ENCODE data around the gene SRPRB. TPM values are rescaled to one million over a fixed set of nuclear protein-coding genes. Genes with fewer than 3 reads are reported as not detected.

SRPRB gene
- total RNA-seq, 1 donor from 2014 or later: 30.2 TPM

DNA sequence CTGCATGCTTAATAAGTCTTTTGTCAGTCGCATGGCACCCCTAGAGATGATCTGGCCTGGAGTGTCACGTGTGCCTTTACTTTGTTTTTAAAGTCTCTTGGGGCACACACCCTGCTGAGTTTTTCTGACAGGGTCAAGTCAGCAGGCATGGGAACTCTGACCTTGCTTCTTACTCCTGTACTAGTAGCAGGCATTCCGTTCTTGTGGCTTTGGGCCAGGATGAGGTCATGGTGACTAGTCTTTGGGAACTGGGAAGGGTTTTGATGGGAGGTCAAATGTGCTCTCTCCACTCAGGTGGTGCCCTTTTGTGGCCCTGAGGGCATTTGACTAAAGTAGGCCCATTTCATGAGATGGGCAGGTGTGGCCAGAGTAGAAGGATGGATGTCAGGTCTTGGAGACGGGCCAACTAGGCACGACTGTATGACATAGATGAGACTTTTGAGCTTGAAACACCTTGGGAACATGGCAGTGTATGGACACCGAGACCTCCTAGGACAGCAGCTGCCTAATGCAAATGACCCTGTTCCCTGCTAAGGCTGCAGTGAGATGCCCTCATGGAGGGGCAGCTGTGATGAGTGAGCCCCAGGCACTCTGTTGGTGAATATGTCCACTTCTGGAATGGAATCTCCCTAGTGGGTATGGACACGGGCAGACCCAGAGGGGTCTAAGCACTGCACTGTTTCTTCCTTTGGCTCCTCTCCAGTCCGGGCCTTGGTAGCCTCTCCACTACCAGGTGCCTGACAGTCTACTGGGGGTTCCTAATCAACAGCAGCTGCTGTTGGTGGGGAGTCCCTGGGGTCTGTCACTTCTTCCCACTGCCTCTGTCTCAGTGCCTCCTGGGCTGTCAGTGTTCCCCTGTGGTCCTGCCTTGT lies 16.4 kb downstream of the SRPRB start:
- H3K9ac ChIP-seq: no peak overlapping the region
- Mint-ChIP-seq H3K4me1 (peaks cover 16% of the 10 kb centered on the region), H3K36me3 (peaks cover 46% of the 10 kb centered on the region), H3K9me3 (no peaks in the 10 kb centered on the region), H3K27me3 (ENCODE audit: insufficient read depth, low read depth) (no peaks in the 10 kb centered on the region), H3K4me3 (peak overlapping the region; percentile 16), H3K27ac (peak overlapping the region; percentile 83)
- H3K27ac ChIP-seq: no peak overlapping the region
- TF ChIP-seq, protein P1, sequence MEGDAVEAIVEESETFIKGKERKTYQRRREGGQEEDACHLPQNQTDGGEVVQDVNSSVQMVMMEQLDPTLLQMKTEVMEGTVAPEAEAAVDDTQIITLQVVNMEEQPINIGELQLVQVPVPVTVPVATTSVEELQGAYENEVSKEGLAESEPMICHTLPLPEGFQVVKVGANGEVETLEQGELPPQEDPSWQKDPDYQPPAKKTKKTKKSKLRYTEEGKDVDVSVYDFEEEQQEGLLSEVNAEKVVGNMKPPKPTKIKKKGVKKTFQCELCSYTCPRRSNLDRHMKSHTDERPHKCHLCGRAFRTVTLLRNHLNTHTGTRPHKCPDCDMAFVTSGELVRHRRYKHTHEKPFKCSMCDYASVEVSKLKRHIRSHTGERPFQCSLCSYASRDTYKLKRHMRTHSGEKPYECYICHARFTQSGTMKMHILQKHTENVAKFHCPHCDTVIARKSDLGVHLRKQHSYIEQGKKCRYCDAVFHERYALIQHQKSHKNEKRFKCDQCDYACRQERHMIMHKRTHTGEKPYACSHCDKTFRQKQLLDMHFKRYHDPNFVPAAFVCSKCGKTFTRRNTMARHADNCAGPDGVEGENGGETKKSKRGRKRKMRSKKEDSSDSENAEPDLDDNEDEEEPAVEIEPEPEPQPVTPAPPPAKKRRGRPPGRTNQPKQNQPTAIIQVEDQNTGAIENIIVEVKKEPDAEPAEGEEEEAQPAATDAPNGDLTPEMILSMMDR (IDR thresholded peaks at IDR 0.05): peak; percentile 34
- TF ChIP-seq EZH2phosphoT487 (IDR thresholded peaks at IDR 0.05): no peak
- peaks cover 7% of the 10 kb centered on the region for H3K36me3 ChIP-seq
- no peaks in the 10 kb centered on the region for H3K27me3 ChIP-seq
- no peaks in the 10 kb centered on the region for H3K4me1 ChIP-seq
- H3K4me2 ChIP-seq: no peak overlapping the region
- no peak overlapping the region for H2AFZ ChIP-seq (replicated peaks)
- no peaks in the 10 kb centered on the region for H3K9me3 ChIP-seq (ENCODE audit: low read depth)
- no peak overlapping the region for H3K4me3 ChIP-seq
- H3K79me2 ChIP-seq (ENCODE audit: low read depth): no peaks in the 10 kb centered on the region
- peaks cover 12% of the 10 kb centered on the region for H4K20me1 ChIP-seq (ENCODE audit: low read depth)
- DNase-seq (ENCODE audit: low spot score): peak; percentile 16
- peaks cover 7% of the 10 kb centered on the region for H3F3A ChIP-seq (ENCODE audit: low read depth)

- Mint-ChIP-seq H3K4me3 (no peak overlapping the region), H3K36me3 (peaks cover 42% of the 10 kb centered on the region), H3K27me3 (ENCODE audit: insufficient read depth, low read depth) (peaks cover 2% of the 10 kb centered on the region), H3K4me1 (peaks cover 16% of the 10 kb centered on the region), H3K27ac (no peak overlapping the region), H3K9me3 (no peaks in the 10 kb centered on the region)
- H3K36me3 ChIP-seq: no peaks in the 10 kb centered on the region
- DNase-seq (ENCODE audit: low spot score): no peak
- H3F3A ChIP-seq (ENCODE audit: low read depth): no peaks in the 10 kb centered on the region
- no peak overlapping the region for H3K9ac ChIP-seq
- H2AFZ ChIP-seq (replicated peaks): no peak overlapping the region
- H3K27ac ChIP-seq: no peak overlapping the region
- H3K79me2 ChIP-seq (ENCODE audit: low read depth): no peaks in the 10 kb centered on the region
- no peaks in the 10 kb centered on the region for H3K27me3 ChIP-seq
- no peak overlapping the region for H3K4me2 ChIP-seq
- peaks cover 7% of the 10 kb centered on the region for H4K20me1 ChIP-seq (ENCODE audit: low read depth)
- no peak overlapping the region for H3K4me3 ChIP-seq
- H3K9me3 ChIP-seq (ENCODE audit: low read depth): no peaks in the 10 kb centered on the region
- H3K4me1 ChIP-seq: no peaks in the 10 kb centered on the region
- TF ChIP-seq EZH2phosphoT487 (IDR thresholded peaks at IDR 0.05) (no peak), EZH2 (IDR thresholded peaks at IDR 0.05) (no peak)
- TF ChIP-seq, protein P1 (IDR thresholded peaks at IDR 0.05): no peak
These were observed 19.4 kb downstream of the SRPRB start for GRCh38 chr3:133824961-133825485.

DNA sequence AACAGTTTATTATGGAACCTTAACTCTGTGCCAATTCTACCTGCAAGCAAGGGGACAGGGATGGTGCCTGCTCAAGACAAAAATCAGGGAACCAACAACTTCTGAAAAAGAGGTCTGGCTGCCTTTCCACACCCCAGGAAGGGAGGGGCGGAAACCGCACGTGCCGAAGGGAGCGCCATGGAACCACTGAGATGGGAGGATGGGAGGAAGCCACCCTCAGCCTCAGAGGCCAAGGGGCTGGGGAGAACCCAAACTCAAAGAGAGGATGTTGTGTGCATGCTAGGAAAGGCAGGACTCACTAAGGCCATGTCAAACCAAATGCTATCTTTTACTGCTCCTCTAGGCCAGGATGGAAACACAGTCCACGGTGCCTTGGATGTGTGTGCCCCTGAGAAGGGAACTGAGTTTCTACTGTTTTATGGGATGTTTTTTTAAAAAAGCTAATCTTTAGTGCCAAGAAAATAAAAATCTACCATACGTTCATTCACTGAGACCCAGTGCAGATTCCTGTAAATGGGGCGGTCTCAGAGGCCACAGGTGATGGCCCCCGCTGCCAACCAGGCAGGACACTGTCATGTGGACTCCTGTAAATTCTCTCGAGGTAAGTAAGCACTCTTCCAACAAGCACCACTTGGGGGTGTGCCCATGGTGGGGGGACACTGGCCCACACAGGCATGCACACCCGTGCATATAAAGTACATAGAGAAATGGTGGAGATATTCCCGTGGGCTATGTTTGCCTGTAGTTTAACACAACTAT lies 20.5 kb downstream of the SRPRB start:
- Histone ChIP-seq H3K9ac (no peak overlapping the region), H3K27me3 (no peaks in the 10 kb centered on the region), H4K20me1 (ENCODE audit: low read depth) (peaks cover 7% of the 10 kb centered on the region), H3K4me3 (no peak overlapping the region), H3K4me1 (no peaks in the 10 kb centered on the region), H3K4me2 (no peak overlapping the region), H3K79me2 (ENCODE audit: low read depth) (no peaks in the 10 kb centered on the region), H3K9me3 (ENCODE audit: low read depth) (no peaks in the 10 kb centered on the region), H3F3A (ENCODE audit: low read depth) (no peaks in the 10 kb centered on the region), H3K36me3 (no peaks in the 10 kb centered on the region), H3K27ac (no peak overlapping the region), H2AFZ (replicated peaks) (no peak overlapping the region)
- TF ChIP-seq EZH2phosphoT487 (IDR thresholded peaks at IDR 0.05) (no peak), EZH2 (IDR thresholded peaks at IDR 0.05) (no peak)
- TF ChIP-seq, protein P1 (IDR thresholded peaks at IDR 0.05): no peak
- Mint-ChIP-seq H3K4me1 (peaks cover 13% of the 10 kb centered on the region), H3K36me3 (peaks cover 31% of the 10 kb centered on the region), H3K4me3 (no peak overlapping the region), H3K9me3 (no peaks in the 10 kb centered on the region), H3K27me3 (ENCODE audit: insufficient read depth, low read depth) (peaks cover 5% of the 10 kb centered on the region), H3K27ac (no peak overlapping the region)
- no peak for DNase-seq (ENCODE audit: low spot score)

Measured in neural progenitor cell (in vitro differentiated cells).